Activated CD4-positive, alpha-beta T cell treated with anti-CD3 and anti-CD28 coated beads, Interleukin-2, amount 50 U/mL, for 16 hours (primary cell): Measurements from ENCODE around the gene MAK.

Experiments
- DNase-seq: peaks from one replicate; pipeline ENCODE4 v3.0.0-alpha.2; 2020

The MAK gene

DNA sequence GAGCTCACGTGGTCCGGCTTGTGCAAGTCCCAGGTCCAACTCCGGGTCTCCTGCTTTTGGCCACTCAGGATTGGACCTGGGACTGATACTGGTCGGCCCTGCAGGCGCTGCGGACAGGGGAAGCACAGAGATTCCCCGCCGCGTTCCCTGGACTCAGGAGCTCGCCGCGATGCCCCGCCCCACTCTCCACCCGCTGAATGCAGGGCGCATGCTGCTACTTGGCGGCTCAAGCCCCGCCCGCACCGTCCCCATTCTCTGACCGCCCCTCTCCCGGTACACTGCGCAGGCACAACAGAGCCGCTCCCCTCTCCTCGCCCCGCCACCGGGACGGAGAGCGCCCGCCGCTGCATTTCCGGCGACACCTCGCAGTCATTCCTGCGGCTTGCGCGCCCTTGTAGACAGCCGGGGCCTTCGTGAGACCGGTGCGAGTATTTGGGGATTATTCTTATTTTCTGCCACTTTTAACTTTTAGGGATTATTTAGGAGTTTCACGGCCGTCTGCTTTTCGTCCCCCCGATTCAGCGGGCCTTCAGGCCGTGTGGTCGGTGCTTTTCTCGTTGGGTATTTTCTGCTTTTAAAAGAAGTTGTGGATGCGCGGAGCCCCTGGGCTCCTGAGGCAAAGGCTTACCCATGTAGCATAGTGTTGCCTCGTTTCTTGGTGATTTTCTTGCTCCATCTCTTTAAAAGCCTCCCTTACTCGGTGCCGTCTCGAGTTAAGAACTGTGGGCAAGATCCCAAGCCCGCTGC, 115.3 kb downstream of the MAK start, which contains the start of gene TMEM14C:
TSS of gene TMEM14C (plus strand) at position 251 of the 747 bp plus-strand sequence. CDS start 1,544 bp downstream, outside the sequence.
- DNase-seq: peak; percentile 93

DNA sequence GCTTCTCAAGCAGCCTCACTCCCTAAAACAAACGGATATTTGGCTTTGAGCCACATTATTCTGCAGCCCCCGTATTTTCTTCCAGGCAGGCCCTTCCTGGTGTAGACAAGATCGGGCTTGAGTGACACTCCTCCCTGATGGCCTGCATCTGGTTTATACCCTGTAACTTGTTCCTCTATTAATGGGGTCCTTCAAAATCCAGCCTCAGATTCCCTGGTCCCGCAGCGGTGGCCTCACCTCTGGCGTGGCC, 115.8 kb downstream of the MAK start:
- DNase-seq: no peak

DNA sequence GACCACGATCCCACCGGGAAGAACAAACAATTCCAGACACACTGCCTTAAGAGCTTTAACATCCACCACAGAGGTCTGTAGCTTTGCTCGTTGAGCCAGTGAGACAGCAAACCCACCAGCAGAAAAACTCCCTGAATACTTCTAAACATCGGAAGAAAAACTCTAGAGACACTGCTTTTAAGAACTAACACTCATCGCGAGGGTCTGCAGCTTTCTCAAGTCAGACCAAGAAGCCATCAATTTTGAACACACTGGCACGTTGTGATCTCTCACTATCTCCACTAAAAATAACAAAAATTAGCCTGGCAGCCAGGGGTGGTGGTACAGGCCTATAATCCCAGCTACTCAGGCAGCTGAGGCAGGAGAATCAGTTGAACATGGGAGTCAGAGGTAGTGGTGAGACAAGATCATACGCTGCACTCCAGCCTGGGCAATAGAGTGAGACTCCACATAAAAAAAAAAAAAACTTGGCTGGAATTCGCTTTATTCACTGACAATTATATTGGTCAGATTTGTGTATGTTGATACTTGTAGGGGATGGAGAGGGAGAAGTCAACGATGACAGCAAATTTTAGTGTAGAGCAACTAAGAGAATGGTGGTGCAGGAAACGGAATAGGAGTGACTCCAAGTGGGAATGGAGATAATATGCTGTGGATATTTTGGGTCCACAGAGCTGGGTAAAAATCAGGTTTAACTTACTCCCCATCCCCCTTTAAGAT, 116.3 kb downstream of the MAK start:
- DNase-seq: peak; percentile 23

DNA sequence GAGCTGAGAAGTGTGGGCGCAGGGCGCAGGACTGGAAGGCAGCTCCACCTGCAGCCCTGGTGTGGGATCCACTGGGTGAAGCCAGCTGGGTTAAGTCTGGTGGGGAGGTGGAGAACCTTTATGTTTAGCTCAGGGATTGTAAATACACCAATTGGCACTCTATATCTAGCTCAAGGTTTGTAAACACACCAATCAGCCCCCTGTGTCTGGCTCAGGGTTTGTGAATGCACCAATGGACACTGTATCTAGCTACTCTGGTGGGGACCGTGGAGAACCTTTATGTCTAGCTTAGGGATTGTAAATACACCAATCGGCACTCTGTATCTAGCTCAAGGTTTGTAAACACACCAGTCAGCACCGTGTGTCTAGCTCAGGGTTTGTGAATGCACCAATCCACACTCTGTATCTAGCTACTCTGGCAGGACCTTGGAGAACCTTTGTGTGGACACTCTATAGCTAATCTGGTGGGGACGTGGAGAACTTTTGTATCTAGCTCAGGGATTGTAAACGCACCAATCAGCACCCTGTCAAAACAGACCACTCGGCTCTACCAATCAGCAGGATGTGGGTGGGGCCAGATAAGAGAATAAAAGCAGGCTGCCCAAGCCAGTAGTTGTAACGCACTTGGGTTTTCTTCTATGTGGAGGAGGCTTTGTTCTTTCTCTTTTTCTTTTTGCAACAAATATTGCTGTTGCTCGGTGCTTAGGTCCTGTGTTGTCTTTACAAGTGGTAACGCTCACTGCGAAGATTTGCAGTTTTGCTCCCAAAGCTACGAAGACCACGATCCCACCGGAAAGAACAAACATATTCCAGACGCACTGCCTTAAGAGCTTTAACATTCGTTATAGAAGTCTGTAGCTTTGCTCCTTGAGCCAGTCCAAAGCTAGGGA, 117.1 kb downstream of the MAK start:
- peak; percentile 49 for DNase-seq

DNA sequence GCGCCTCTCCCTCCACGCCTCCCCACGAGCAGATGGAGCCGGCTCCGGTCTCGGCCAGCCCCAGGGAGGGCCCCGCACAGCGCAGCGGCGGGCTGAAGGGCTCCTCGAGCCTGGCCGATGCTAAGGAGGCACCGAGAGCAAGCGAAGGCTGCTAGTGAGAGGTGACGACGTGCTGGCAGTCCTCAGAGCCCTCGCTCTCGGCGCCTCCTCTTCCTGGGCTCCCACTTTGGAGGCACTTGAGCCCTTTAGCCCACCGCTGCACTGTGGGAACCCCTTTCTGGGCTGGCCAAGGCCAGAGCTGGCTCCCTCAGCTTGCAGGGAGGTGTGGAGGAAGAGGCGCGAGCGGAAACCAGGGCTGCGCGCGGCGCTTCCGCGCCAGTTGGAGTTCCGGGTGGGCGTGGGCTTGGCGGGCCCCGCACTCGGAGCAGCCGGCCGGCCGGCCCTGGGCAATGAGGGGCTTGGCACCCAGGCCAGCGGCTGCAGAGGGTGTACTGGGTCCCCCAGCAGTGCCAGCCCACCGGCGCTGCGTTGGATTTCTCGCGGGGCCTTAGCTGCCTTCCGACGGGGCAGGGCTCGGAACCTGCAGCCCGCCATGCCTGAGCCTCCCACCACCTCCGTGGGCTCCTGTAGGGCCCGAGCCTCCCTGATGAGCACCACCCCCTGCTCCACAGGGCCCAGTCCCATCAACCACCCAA, 117.9 kb downstream of the MAK start:
- DNase-seq: peak; percentile 61

DNA sequence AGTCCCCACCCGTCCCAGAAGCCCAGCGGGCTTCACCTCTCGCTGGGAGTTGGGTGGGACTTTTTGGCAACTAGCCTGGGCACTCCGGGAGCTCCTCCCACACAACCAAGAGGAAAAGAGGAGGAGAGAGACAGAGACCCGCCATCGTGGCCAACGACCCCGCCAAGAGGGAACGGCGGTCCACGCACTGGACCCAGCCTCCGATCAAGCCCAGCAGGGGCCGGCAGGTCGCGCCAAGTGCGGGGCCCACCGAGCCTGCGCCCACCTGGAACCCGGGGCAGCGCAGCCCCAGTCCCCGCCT, 118.4 kb downstream of the MAK start:
- no peak for DNase-seq

DNA sequence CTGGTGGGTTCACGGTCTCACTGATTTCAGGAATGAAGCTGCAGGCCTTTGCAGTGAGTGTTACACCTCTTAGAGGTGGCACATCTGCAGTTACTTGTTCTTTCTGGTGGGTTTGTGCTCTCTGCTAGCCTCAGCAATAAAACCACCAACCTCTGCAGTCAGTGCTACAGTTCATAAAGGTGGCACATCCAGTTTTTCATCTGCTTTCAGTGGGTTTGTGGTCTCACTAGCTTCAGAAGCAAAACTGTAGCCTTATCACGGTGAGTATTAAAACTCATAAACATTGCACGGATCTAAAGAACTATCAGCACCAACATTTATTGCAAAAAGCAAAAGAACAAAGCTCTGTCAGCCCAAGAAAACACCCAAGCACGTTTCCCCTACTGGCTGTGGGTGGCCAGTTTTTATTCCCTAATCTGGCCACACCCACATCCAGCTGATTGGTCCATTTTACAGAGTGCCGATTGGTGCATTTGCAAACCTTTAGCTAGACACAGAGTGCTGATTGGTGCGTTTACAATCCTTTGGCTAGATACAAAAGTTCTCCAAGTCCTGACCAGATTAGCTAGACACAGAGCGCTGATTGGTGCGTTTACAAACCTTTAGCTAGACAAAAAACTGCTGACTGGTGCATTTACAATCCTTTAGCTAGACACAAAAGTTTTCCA, 118.9 kb downstream of the MAK start:
- peak; percentile 46 for DNase-seq

DNA sequence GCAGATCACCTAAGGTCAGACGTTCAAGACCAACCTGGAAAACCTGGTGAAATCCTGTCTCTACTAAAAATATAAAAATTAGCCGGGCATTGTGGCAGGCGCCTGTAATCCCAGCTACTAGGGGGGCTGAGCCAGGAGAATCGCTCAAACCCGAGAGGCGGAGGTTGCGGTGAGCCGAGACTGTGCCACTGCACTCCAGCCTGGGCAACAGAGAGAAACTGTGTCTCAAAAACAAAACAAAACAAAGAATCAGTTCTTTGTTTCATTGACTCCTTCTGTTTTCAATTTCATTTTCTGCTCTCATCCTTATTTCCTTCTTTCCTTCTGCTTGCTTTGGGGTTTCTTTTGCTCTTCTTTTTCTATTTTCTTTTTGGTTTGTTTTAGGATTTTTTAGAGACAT, 124.4 kb downstream of the MAK start:
- no peak for DNase-seq
